Measurements from ENCODE around the gene MATCAP1.

The MATCAP1 gene

GRCh38 chr16:67180166-67180565, 3.6 kb downstream of the MATCAP1 start:
- Mint-ChIP-seq H3K4me3 (no peak overlapping the region), H3K27ac (no peak overlapping the region), H3K9me3 (no peaks in the 10 kb centered on the region), H3K36me3 (ENCODE audit: low read depth) (peaks cover 38% of the 10 kb centered on the region), H3K27me3 (peaks cover 48% of the 10 kb centered on the region), H3K4me1 (ENCODE audit: low read depth) (peaks cover 26% of the 10 kb centered on the region)
- intact Hi-C loops (cut with micrococcal nuclease) = no loop called here

- Mint-ChIP-seq H3K9me3 (no peaks in the 10 kb centered on the region), H3K27ac (no peak overlapping the region), H3K36me3 (ENCODE audit: low read depth) (peaks cover 41% of the 10 kb centered on the region), H3K27me3 (peaks cover 48% of the 10 kb centered on the region), H3K4me1 (ENCODE audit: low read depth) (peaks cover 23% of the 10 kb centered on the region), H3K4me3 (no peak overlapping the region)
- intact Hi-C loops (cut with micrococcal nuclease) = no loop called here
These were observed 4.2 kb downstream of the MATCAP1 start for GRCh38 chr16:67179421-67180080.

- H3K4me3 Mint-ChIP-seq = peak overlapping the region; percentile 66
- peaks cover 60% of the 10 kb centered on the region for H3K27me3 Mint-ChIP-seq
- peaks cover 38% of the 10 kb centered on the region for H3K4me1 Mint-ChIP-seq (ENCODE audit: low read depth)
- peaks cover 41% of the 10 kb centered on the region for H3K36me3 Mint-ChIP-seq (ENCODE audit: low read depth)
- H3K9me3 Mint-ChIP-seq = no peaks in the 10 kb centered on the region
- intact Hi-C loops (cut with micrococcal nuclease) = no loop called here
- no peak overlapping the region for H3K27ac Mint-ChIP-seq
These were observed 5.7 kb downstream of the MATCAP1 start for GRCh38 chr16:67177743-67178699.

- Mint-ChIP-seq H3K4me1 (ENCODE audit: low read depth) (peaks cover 50% of the 10 kb centered on the region), H3K36me3 (ENCODE audit: low read depth) (peaks cover 46% of the 10 kb centered on the region), H3K9me3 (no peaks in the 10 kb centered on the region), H3K27ac (no peak overlapping the region), H3K27me3 (peaks cover 72% of the 10 kb centered on the region), H3K4me3 (no peak overlapping the region)
- intact Hi-C loops (cut with micrococcal nuclease) = no loop called here
These were observed 7.1 kb downstream of the MATCAP1 start for GRCh38 chr16:67176662-67177061.

GRCh38 chr16:67174706-67175231, 9.0 kb downstream of the MATCAP1 start:
- Mint-ChIP-seq H3K4me1 (ENCODE audit: low read depth) (peaks cover 66% of the 10 kb centered on the region), H3K9me3 (no peaks in the 10 kb centered on the region), H3K36me3 (ENCODE audit: low read depth) (peaks cover 51% of the 10 kb centered on the region), H3K27me3 (peaks cover 76% of the 10 kb centered on the region), H3K4me3 (peak overlapping the region; percentile 84), H3K27ac (peak overlapping the region; percentile 88)
- intact Hi-C loops (cut with micrococcal nuclease) = no loop called here

GRCh38 chr16:67173808-67174705, 9.7 kb downstream of the MATCAP1 start:
- intact Hi-C loops (cut with micrococcal nuclease) = no loop called here
- peaks cover 70% of the 10 kb centered on the region for H3K4me1 Mint-ChIP-seq (ENCODE audit: low read depth)
- H3K4me3 Mint-ChIP-seq = peak overlapping the region; percentile 84
- H3K27ac Mint-ChIP-seq = peak overlapping the region; percentile 88
- H3K27me3 Mint-ChIP-seq = peaks cover 74% of the 10 kb centered on the region
- no peaks in the 10 kb centered on the region for H3K9me3 Mint-ChIP-seq
- peaks cover 46% of the 10 kb centered on the region for H3K36me3 Mint-ChIP-seq (ENCODE audit: low read depth)

GRCh38 chr16:67173323-67173722, 10.4 kb downstream of the MATCAP1 start:
- Mint-ChIP-seq H3K27ac (peak overlapping the region; percentile 88), H3K4me3 (peak overlapping the region; percentile 84), H3K36me3 (ENCODE audit: low read depth) (peaks cover 49% of the 10 kb centered on the region), H3K4me1 (ENCODE audit: low read depth) (peaks cover 70% of the 10 kb centered on the region), H3K27me3 (peaks cover 75% of the 10 kb centered on the region), H3K9me3 (no peaks in the 10 kb centered on the region)
- intact Hi-C loops (cut with micrococcal nuclease) = no loop called here

- H3K36me3 Mint-ChIP-seq (ENCODE audit: low read depth) = peaks cover 55% of the 10 kb centered on the region
- peaks cover 80% of the 10 kb centered on the region for H3K4me1 Mint-ChIP-seq (ENCODE audit: low read depth)
- no peaks in the 10 kb centered on the region for H3K9me3 Mint-ChIP-seq
- intact Hi-C loops (cut with micrococcal nuclease) = no loop called here
- peak overlapping the region; percentile 66 for H3K4me3 Mint-ChIP-seq
- H3K27me3 Mint-ChIP-seq = peaks cover 77% of the 10 kb centered on the region
- H3K27ac Mint-ChIP-seq = peak overlapping the region; percentile 88
These were observed 12.7 kb downstream of the MATCAP1 start for GRCh38 chr16:67170949-67171649.

- Mint-ChIP-seq H3K4me1 (ENCODE audit: low read depth) (peaks cover 87% of the 10 kb centered on the region), H3K9me3 (no peaks in the 10 kb centered on the region), H3K4me3 (peak within 1 kb of the TSS; percentile 72), H3K27ac (peak within 1 kb of the TSS; percentile 88), H3K36me3 (ENCODE audit: low read depth) (peaks cover 50% of the 10 kb centered on the region), H3K27me3 (peaks cover 78% of the 10 kb centered on the region)
- intact Hi-C loops (cut with micrococcal nuclease) = no loop called here
These were observed 13.4 kb downstream of the MATCAP1 start, which contains the start of gene NOL3 for GRCh38 chr16:67170168-67170948. TSS of gene NOL3 (plus strand) at chr16:67170538.

GRCh38 chr16:67169642-67170167, 14.1 kb downstream of the MATCAP1 start:
- peaks cover 78% of the 10 kb centered on the region for H3K27me3 Mint-ChIP-seq
- H3K4me1 Mint-ChIP-seq (ENCODE audit: low read depth) = peaks cover 92% of the 10 kb centered on the region
- intact Hi-C loops (cut with micrococcal nuclease) = no loop called here

GRCh38 chr16:67169011-67169451, 14.7 kb downstream of the MATCAP1 start:
- no peak overlapping the region for H3K4me3 Mint-ChIP-seq
- peaks cover 88% of the 10 kb centered on the region for H3K4me1 Mint-ChIP-seq (ENCODE audit: low read depth)
- H3K9me3 Mint-ChIP-seq = no peaks in the 10 kb centered on the region
- intact Hi-C loops (cut with micrococcal nuclease) = no loop called here
- H3K27ac Mint-ChIP-seq = peak overlapping the region; percentile 88
- peaks cover 75% of the 10 kb centered on the region for H3K27me3 Mint-ChIP-seq
- H3K36me3 Mint-ChIP-seq (ENCODE audit: low read depth) = peaks cover 50% of the 10 kb centered on the region

More at GRCh38 chr16:67169642-67170167, 14.1 kb downstream of the MATCAP1 start:
- Mint-ChIP-seq H3K27ac (peak overlapping the region; percentile 88), H3K36me3 (ENCODE audit: low read depth) (peaks cover 50% of the 10 kb centered on the region), H3K9me3 (no peaks in the 10 kb centered on the region), H3K4me3 (peak overlapping the region; percentile 72)

- no peak overlapping the region for H3K4me3 Mint-ChIP-seq
- intact Hi-C loops (cut with micrococcal nuclease) = no loop called here
- peaks cover 50% of the 10 kb centered on the region for H3K36me3 Mint-ChIP-seq (ENCODE audit: low read depth)
- peak overlapping the region; percentile 80 for H3K27ac Mint-ChIP-seq
- H3K27me3 Mint-ChIP-seq = peaks cover 77% of the 10 kb centered on the region
- no peaks in the 10 kb centered on the region for H3K9me3 Mint-ChIP-seq
- peaks cover 89% of the 10 kb centered on the region for H3K4me1 Mint-ChIP-seq (ENCODE audit: low read depth)
These were observed 16.2 kb downstream of the MATCAP1 start for GRCh38 chr16:67167588-67167987.
